ENCODE data around the gene PHF5A. TPM values are rescaled to one million over a fixed set of nuclear protein-coding genes. Genes with fewer than 3 reads are reported as not detected.

PHF5A gene
- total RNA-seq, 4 donors from 2014 or later: 22.4 to 58.3 (median 39.4) TPM

DNA sequence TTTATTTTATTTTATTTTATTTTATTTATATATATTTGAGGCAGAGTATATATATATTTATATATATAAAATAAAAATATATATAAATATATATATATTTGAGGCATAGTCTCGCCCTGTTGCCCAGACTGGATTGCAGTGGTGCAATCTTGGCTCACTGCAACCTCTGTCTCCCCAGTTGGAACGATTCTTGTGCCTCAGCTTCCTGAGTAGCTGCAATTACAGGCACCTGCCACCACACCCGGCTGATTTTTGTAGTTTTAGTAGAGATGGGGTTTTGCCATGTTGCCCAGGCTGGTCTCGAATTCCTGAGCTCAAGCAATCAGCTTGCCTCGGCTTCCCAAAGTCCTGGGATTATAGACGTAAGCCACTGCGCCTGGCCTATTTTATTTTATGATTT, 31.8 kb upstream of the PHF5A start:
- intact Hi-C loops (cut with DNase I): no loop called here
- Histone ChIP-seq H3K27ac (no peak overlapping the region), H3K36me3 (peaks cover 13 to 23% of the 10 kb centered on the region in 2 donors), H3K4me1 (peaks cover 0 to 9% of the 10 kb centered on the region in 2 donors), H3K4me3 (replicated peaks in 1 of 3) (no peak overlapping the region), H3K9me3 (no peaks in the 10 kb centered on the region), H3K27me3 (no peaks in the 10 kb centered on the region)
- 64 to 66% methylated on average over 7 of the region's 7 CpGs for WGBS, 2 donors
- peak; percentile 27 to 56 for DNase-seq
- no peak for TF ChIP-seq POLR2A (IDR thresholded peaks at IDR 0.05)
- TF ChIP-seq, protein P1, sequence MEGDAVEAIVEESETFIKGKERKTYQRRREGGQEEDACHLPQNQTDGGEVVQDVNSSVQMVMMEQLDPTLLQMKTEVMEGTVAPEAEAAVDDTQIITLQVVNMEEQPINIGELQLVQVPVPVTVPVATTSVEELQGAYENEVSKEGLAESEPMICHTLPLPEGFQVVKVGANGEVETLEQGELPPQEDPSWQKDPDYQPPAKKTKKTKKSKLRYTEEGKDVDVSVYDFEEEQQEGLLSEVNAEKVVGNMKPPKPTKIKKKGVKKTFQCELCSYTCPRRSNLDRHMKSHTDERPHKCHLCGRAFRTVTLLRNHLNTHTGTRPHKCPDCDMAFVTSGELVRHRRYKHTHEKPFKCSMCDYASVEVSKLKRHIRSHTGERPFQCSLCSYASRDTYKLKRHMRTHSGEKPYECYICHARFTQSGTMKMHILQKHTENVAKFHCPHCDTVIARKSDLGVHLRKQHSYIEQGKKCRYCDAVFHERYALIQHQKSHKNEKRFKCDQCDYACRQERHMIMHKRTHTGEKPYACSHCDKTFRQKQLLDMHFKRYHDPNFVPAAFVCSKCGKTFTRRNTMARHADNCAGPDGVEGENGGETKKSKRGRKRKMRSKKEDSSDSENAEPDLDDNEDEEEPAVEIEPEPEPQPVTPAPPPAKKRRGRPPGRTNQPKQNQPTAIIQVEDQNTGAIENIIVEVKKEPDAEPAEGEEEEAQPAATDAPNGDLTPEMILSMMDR (IDR thresholded peaks at IDR 0.05): peak in 1 of 6 experiments; percentile 18

DNA sequence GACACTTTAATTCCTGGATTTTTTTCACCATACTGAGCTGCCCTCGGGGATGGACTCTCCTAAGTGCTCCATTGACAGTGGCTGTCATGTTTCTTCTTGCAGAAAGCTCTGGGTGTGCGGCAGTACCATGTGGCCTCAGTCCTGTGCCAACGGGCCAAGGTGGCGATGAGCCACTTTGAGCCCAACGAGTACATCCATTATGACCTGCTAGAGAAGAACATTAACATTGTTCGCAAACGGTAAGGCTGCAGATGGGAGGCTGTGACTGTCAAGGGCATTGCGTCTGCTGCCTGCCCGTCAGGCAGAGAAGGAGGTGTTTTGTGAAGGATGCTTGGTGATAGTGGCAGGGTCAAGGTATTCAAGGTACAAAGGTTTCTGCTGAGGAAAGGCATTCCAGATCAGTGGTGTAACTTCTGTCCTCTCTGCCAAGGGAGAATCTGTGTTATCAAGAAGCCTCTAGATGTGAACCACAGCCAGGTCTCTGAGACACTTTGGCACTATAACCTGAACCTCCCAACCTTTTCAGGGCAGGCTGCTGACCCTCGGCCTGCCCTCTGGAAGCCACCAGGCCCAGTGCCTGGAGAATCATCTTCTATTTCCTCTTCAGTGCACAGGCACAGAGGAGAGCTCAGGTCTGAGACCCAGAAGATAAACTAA, 31.3 kb upstream of the PHF5A start:
- 93 to 94% methylated on average over 8 to 10 of the region's 10 CpGs for WGBS, 2 donors

DNA sequence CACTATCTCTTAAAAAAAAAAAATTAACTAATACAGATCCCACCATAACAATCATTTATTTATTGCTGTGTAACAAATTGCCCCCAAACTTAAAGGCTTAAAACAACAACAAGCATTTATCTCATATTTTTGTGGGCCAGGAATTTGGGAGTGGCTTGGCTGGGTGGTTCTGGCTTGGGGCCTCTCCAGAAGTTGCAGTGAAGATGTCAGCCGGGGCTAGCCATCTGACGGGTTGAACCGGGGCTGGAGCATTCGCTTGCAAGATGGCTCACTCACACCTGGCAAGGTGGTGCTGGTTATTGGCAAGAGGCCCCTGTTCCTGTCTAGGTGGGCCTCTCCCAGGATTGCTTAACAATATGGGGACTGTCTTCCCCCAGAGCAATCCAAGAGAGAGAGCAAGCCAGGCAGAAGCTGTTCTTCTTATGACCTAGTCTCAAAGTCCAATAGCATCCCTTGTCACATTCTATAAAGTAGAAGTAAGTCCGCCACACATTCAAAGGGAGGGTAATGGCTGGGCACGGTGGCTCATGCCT, 29.9 kb upstream of the PHF5A start:
- DNase-seq: no peak
- no peak overlapping the region for H3K4me3 ChIP-seq (replicated peaks in 1 of 3)
- H3K36me3 ChIP-seq: peaks cover 13 to 14% of the 10 kb centered on the region in 2 donors
- H3K9me3 ChIP-seq: no peaks in the 10 kb centered on the region
- 70 to 91% methylated on average over 6 of the region's 6 CpGs for WGBS, 2 donors
- H3K27ac ChIP-seq: peak overlapping the region in 1 of 3 donors; percentile 3
- no peaks in the 10 kb centered on the region for H3K27me3 ChIP-seq
- intact Hi-C loops (cut with DNase I): no loop called here
- peaks cover 0 to 9% of the 10 kb centered on the region in 2 donors for H3K4me1 ChIP-seq
- TF ChIP-seq, protein P1 (IDR thresholded peaks at IDR 0.05): no peak
- TF ChIP-seq POLR2A (IDR thresholded peaks at IDR 0.05): no peak

More for the DNA sequence above, 31.3 kb upstream of the PHF5A start:
- no peaks in the 10 kb centered on the region for H3K27me3 ChIP-seq
- no peaks in the 10 kb centered on the region for H3K9me3 ChIP-seq
- intact Hi-C loops (cut with DNase I): no loop called here
- no peak overlapping the region for H3K27ac ChIP-seq
- H3K36me3 ChIP-seq: peaks cover 13 to 23% of the 10 kb centered on the region in 2 donors
- H3K4me1 ChIP-seq: peaks cover 0 to 9% of the 10 kb centered on the region in 2 donors
- DNase-seq: no peak
- no peak overlapping the region for H3K4me3 ChIP-seq (replicated peaks in 1 of 3)
- TF ChIP-seq, protein P1 (IDR thresholded peaks at IDR 0.05): no peak
- no peak for TF ChIP-seq POLR2A (IDR thresholded peaks at IDR 0.05)

DNA sequence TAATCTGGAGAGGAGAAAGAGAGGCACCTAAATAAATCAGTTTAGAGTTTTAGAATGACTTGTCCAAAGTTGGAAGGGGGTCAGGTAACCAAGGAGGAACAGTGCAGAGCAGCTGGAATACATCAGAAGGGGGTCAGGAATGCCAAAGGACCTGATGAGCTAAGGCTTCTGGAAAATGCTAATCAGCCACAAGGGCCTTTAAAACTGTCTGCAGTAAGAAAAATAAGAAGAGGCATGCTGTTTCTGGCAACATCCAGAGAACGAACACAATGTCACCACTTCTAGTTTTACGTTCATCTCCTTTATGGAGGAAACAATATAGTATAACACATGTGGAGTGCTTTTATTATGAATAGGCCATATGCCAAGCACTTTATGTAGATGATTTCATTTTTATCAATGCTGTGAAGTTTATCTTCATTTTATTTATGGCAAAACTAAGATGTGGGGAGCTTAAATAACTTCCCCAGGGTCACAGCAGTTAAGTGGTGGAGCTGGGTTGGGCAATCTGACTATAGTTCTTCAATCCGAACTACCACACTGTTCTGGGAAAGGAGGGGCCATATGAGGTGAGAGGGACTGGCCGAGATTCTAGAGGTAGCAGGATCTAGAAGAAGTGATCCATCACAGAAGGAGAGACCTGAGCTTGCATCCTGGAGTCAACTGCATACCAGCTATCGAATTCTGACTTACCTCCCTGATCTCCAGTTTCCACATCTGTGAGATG, 23.0 kb upstream of the PHF5A start:
- Histone ChIP-seq H3K36me3 (no peaks in the 10 kb centered on the region), H3K27ac (peak overlapping the region in 1 of 3 donors; percentile 20), H3K4me1 (peaks cover 4 to 14% of the 10 kb centered on the region in 2 donors), H3K9me3 (no peaks in the 10 kb centered on the region), H3K27me3 (no peaks in the 10 kb centered on the region), H3K4me3 (replicated peaks in 1 of 3) (no peak overlapping the region)
- intact Hi-C loops (cut with DNase I): no loop called here
- WGBS, 2 donors: 78 to 86% methylated on average over 5 of the region's 5 CpGs
- TF ChIP-seq POLR2A (IDR thresholded peaks at IDR 0.05): no peak
- TF ChIP-seq, protein P1 (IDR thresholded peaks at IDR 0.05): no peak
- no peak for DNase-seq

Data from thyroid gland (tissue), 4 donors.